Nephron (organoid): Measurements from ENCODE around the gene ENTPD8.
A peak's percentile ranks its signal among the peaks of the same experiment; 100 is the strongest.

Source experiments
- H3K27ac Mint-ChIP-seq, 3 experiments: 2 replicates each; pipeline ENCODE4 v1.8.0; 2020; ENCODE audit warnings: mixed read lengths in 3 of 3, mild to moderate bottlenecking in 2 of 3, moderate library complexity in 1 of 3
- H3K27me3 Mint-ChIP-seq: 2 replicates; pipeline ENCODE4 v1.8.0; 2021; ENCODE audit warnings: low read depth, mild to moderate bottlenecking, moderate library complexity, mixed read lengths
- H3K36me3 Mint-ChIP-seq: 2 replicates; pipeline ENCODE4 v1.8.0; 2020; ENCODE audit warnings: low read depth, mixed read lengths
- H3K4me1 Mint-ChIP-seq: 2 replicates; pipeline ENCODE4 v1.8.0; 2020; ENCODE audit warnings: mixed read lengths
- H3K4me3 Mint-ChIP-seq, 3 experiments: 2 replicates each; pipeline ENCODE4 v1.8.0; 2020; ENCODE audit warnings: mild to moderate bottlenecking in 3 of 3, mixed read lengths in 3 of 3, moderate library complexity in 2 of 3
- H3K9me3 Mint-ChIP-seq: 2 replicates; pipeline ENCODE4 v1.8.0; 2020; ENCODE audit warnings: mixed read lengths
- CTCF ChIP-seq, 3 experiments: fragments of 200-600 bp; sonication (generic); IDR thresholded peaks; one replicate each; pipeline ENCODE4 v1.5.0; 2021; ENCODE audit warnings: antibody characterized with exemption in 3 of 3; ENCODE audit not compliant: unreplicated experiment in 3 of 3

Gene ENTPD8

DNA sequence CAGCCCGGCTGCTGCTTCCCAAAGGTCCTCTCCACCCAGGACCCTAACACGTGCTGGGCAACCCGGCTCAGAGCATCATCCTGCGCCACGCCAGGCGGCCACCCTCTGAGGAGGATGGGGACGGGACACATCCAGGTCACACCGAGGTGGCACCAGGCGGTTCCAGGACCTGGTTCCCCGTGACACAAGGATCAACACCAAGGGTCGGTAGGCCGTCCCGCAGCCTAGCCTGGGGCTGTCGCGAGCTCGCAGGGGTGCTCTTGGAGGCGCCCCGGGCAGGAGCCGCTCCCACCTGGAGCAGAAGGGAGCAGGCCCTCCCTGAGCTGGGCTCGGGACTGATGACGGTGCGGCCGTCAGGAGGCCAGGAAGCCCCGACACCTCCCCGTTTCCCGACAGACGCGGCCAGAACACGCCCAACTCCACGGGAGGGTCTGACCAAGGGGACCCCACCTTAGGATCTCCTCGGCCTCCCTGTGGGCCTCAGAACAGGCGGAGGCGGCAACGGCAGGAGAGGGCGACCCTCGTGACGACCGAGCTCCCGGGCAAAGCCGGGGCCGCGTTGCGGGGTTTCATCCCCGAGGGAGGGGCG lies 24.5 kb downstream of the ENTPD8 start:
- Mint-ChIP-seq H3K9me3 (no peaks in the 10 kb centered on the region), H3K4me3 (no peak overlapping the region), H3K4me1 (peaks cover 7% of the 10 kb centered on the region), H3K36me3 (peaks cover 4% of the 10 kb centered on the region), H3K27me3 (no peaks in the 10 kb centered on the region), H3K27ac (no peak overlapping the region)
- TF ChIP-seq CTCF (IDR thresholded peaks at IDR 0.05; ENCODE audit: unreplicated experiment in 3 of 3), result no peak

DNA sequence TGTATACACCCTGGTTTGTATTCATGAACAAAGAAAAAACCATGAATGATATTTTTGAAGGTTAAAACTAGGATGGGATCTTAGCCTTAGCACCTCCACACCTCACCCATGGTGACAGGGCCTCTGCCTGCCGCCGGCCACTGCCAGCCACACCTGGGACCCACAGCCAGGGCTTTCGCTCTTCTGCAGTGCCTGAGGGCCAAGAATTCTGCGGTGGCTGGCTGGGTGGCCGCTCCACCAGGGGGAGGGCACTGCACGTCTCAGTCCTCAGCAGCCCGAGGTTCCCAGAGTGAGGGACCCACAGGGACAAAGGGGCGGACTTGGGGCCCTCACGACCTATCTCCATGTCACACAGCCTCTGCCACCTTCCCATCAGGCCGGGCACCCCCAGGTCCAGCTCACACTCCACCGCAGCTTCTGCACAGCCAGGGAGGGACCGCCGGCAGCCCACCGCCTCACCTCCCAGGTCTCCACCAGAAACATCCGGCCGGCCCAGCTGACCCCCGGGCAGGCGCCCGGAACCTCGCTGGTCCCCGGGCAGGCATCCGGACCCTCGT lies 25.1 kb downstream of the ENTPD8 start:
- H3K4me3 Mint-ChIP-seq, result no peak overlapping the region
- no peak overlapping the region for H3K27ac Mint-ChIP-seq
- H3K27me3 Mint-ChIP-seq, result no peaks in the 10 kb centered on the region
- H3K9me3 Mint-ChIP-seq, result no peaks in the 10 kb centered on the region
- TF ChIP-seq CTCF (IDR thresholded peaks at IDR 0.05; ENCODE audit: unreplicated experiment in 3 of 3), result no peak
- peaks cover 7% of the 10 kb centered on the region for H3K4me1 Mint-ChIP-seq
- H3K36me3 Mint-ChIP-seq, result peaks cover 4% of the 10 kb centered on the region

GRCh38 chr9:137415451-137415850 lies 25.7 kb downstream of the ENTPD8 start:
- TF ChIP-seq CTCF (IDR thresholded peaks at IDR 0.05; ENCODE audit: unreplicated experiment in 3 of 3), result no peak
- Mint-ChIP-seq H3K4me3 (no peak overlapping the region), H3K4me1 (peaks cover 7% of the 10 kb centered on the region), H3K9me3 (no peaks in the 10 kb centered on the region), H3K36me3 (peaks cover 4% of the 10 kb centered on the region), H3K27ac (peak overlapping the region in 2 of 3 experiments; percentile 58 to 67), H3K27me3 (no peaks in the 10 kb centered on the region)

DNA sequence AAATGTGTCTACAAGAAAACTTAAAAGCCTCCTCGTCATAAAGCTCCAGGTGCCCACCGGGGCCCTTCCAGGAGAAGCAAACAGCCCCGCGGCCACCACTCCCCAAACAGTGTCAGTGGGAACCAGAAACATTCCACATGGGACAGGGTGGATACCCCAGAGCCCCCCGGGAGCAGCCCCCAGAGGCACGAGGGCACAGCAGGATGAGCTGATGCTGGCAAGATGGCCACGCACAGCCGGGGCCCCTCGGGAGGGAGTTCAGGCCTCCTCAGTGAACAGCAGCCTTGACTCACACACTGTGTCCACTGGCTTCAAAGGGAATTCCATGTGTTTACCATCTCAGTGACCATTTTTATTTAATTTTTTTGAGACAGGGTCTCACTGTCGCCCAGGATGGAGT lies 28.7 kb downstream of the ENTPD8 start:
- Mint-ChIP-seq H3K27ac (no peak overlapping the region), H3K27me3 (no peaks in the 10 kb centered on the region), H3K36me3 (peaks cover 4% of the 10 kb centered on the region), H3K9me3 (no peaks in the 10 kb centered on the region), H3K4me1 (peaks cover 11% of the 10 kb centered on the region), H3K4me3 (no peak overlapping the region)
- no peak for TF ChIP-seq CTCF (IDR thresholded peaks at IDR 0.05; ENCODE audit: unreplicated experiment in 3 of 3)

DNA sequence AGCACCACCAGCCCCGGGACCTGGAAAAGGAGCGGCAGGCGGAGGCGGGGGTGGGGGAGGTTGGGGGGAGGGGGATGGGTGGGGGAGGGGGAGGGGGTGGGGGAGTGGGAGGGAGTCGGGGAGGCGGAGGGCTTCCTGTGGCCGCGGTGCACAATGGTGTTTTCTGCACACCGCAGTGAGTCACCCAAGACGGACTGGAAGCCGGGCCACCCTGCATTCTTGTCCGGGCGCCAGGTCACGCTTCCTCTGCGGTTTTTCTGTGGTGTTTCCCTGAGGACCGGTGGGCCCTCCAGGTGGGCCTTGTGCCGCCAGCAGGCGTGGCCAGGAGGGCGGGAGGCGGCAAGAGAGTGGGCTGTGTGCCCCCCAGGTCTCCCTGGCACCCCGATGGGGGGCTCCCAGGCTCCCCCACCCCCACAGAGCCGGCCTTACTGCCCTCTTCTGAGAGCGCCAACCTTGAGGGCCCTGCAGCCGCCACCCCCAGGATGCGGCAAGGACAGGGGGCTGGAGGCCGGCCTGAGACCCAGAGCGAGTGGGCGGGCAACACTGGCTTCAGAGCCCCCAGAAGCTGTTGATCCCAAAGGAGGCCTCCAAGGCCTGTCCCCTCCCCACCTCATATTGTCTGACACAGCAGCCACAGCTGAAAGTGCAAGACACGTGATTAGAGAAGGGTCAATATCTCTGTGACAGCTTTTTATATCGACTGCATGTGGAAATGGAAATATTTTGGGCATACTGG lies 29.3 kb downstream of the ENTPD8 start:
- H3K27ac Mint-ChIP-seq, result no peak overlapping the region
- no peaks in the 10 kb centered on the region for H3K27me3 Mint-ChIP-seq
- H3K4me3 Mint-ChIP-seq, result no peak overlapping the region
- H3K4me1 Mint-ChIP-seq, result peaks cover 11% of the 10 kb centered on the region
- no peaks in the 10 kb centered on the region for H3K9me3 Mint-ChIP-seq
- H3K36me3 Mint-ChIP-seq, result peaks cover 4% of the 10 kb centered on the region
- TF ChIP-seq CTCF (IDR thresholded peaks at IDR 0.05; ENCODE audit: unreplicated experiment in 3 of 3), result no peak
